Mesodermal cell (in vitro differentiated cells): ENCODE measurements around the gene RTN1.

Experiments
- H3K27ac ChIP-seq: 2 replicates; pipeline ENCODE4 v1.7.0; 2013; ENCODE audit warnings: mild to moderate bottlenecking, low read depth, low read length, moderate library complexity; ENCODE audit not compliant: severe bottlenecking
- H3K36me3 ChIP-seq: 2 replicates; pipeline ENCODE4 v1.7.1; 2013; ENCODE audit warnings: mild to moderate bottlenecking, low read length, moderate library complexity; ENCODE audit not compliant: control insufficient read depth, insufficient read depth
- H3K4me1 ChIP-seq: one replicate; pipeline ENCODE4 v1.7.1; 2013; ENCODE audit warnings: mild to moderate bottlenecking, low read length; ENCODE audit not compliant: insufficient read depth, control insufficient read depth, poor library complexity, severe bottlenecking
- H3K4me3 ChIP-seq: 2 replicates; pipeline ENCODE4 v1.7.0; 2013; ENCODE audit warnings: low read length, control low read depth, mild to moderate bottlenecking; ENCODE audit not compliant: insufficient read depth, poor library complexity, severe bottlenecking; ENCODE audit errors: extremely low read depth
- H3K9me3 ChIP-seq: 2 replicates; pipeline ENCODE4 v1.7.1; 2013; ENCODE audit warnings: mild to moderate bottlenecking, low read length, moderate library complexity; ENCODE audit not compliant: control insufficient read depth
- WGBS, 2 experiments: methylation state at CpG; one replicate each; pipeline ENCODE4 v1.1.5; 2013; ENCODE audit warnings: missing lambda C conversion rate in 2 of 2; ENCODE audit not compliant: insufficient coverage in 2 of 2; 5-methylcytosine and 5-hydroxymethylcytosine counted together

RTN1 gene

DNA sequence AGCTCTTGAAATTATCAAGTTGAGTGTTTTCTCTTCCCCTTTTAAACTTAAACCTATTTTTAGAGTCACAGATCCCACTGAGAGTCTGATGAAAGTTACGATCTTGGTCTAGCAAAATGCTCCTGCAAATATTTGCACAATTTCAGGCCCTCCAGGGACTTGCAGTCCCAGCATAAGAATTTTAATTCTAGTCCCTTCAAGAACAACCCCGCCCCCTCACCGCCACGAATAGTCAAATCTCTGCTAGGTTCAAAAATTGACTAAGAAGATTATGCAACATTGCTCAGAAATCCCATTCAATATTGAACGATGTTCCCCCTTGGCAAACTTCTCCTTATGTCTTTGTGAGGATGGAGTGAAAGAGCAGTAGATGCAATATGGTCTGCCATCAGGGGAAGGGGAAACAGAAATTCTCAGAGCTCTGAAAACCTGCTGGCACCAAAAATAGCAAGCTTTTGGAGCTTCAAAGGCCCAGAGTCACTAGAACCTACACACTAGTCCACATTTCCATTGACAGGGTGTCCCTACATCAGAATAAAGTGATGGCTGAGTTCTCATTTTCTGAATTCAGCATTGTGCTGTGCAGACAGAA, 166.4 kb downstream of the RTN1 start:
- Histone ChIP-seq H3K4me1 (no peaks in the 10 kb centered on the region), H3K36me3 (no peaks in the 10 kb centered on the region), H3K9me3 (no peaks in the 10 kb centered on the region), H3K27ac (no peak overlapping the region), H3K4me3 (no peak overlapping the region)
- WGBS, 2 experiments, result 87 to 97% methylated on average over 3 to 4 of the region's 5 CpGs

DNA sequence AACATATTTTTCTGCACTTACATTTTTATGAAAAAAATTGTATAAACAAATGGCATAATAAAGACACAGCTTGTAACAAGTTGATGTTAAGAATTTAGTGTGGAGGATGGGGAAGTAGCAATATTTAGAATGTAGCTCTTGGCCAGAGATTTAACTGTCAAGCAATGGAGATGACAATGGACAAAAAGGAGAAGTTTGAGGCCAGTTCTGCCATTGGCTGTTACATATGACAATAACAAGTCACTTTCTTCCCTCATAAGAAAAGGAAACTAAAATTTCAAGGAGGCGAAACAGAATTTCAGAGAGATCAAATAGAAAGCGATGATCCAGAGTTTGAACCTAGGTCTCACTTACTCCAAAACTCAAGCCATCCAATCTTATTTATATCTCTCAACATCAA, 171.1 kb downstream of the RTN1 start:
- no peak overlapping the region for H3K4me3 ChIP-seq
- 81 to 96% methylated on average over 2 of the region's 2 CpGs for WGBS, 2 experiments
- no peaks in the 10 kb centered on the region for H3K4me1 ChIP-seq
- no peaks in the 10 kb centered on the region for H3K36me3 ChIP-seq
- H3K9me3 ChIP-seq, result no peaks in the 10 kb centered on the region
- no peak overlapping the region for H3K27ac ChIP-seq

DNA sequence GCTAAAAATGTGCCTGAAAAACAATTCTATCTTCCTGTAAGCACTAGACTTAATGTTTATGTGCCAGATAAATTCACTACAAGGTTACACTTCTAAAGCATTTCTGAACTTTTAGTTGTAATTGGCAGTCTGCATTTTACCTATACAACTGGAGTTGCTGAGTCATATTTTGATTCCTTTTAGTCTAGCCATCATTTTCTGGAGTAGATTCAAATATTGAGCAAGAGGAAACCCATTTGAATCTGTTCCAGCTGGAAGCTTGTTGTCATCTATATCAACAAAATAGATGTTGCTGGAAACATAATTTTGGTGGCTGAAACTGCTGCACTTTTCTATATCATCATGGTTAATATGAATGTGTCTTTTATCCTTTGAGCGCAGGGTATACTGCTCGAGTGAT, 171.8 kb downstream of the RTN1 start:
- no CpG with 5 or more reads among the region's 2 CpGs for WGBS, 2 experiments
- no peak overlapping the region for H3K27ac ChIP-seq
- no peaks in the 10 kb centered on the region for H3K9me3 ChIP-seq
- no peaks in the 10 kb centered on the region for H3K4me1 ChIP-seq
- no peak overlapping the region for H3K4me3 ChIP-seq
- no peaks in the 10 kb centered on the region for H3K36me3 ChIP-seq

DNA sequence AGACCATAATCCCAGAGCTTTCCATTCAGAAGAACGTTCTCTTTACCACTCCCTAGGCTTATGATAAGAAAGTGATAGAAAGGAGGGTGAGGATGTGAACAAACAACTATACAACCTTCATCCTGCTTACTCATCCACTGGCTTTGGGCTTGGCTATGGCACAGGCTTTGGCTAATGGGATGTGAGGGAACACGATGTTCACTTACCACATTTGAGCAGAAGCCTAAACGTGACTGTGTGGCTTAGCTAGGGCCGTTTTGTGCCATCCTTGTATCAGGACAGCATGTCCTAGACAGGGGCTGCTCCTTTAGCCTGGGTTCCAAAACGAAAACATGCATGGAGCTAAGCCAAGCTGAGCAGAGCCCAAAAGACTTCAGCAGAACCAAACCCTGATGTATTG, 175.4 kb downstream of the RTN1 start:
- no peaks in the 10 kb centered on the region for H3K4me1 ChIP-seq
- no peak overlapping the region for H3K4me3 ChIP-seq
- no peak overlapping the region for H3K27ac ChIP-seq

DNA sequence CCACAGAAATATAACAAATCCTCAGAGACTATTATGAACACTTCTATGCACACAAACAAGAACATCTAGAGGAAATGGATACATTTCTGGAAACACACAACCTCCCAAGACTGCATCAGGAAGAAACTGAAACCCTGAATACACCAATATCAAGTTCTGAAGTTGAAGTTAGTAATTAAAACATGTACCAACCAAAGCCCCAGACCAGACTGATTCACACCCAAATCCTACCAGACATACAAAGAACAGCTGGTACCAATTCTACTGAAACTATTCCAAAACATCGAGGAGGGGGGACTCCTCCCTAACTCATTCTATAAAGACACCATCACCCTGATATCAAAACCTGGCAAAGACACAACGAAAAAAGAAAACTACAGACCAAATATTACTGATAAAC, 179.3 kb downstream of the RTN1 start:
- no peak overlapping the region for H3K27ac ChIP-seq
- no peak overlapping the region for H3K4me3 ChIP-seq
- H3K36me3 ChIP-seq, result no peaks in the 10 kb centered on the region
- 0% methylated on average over 1 of the region's 2 CpGs for WGBS, 2 experiments
- no peaks in the 10 kb centered on the region for H3K4me1 ChIP-seq
- peaks cover 4% of the 10 kb centered on the region for H3K9me3 ChIP-seq

More for the DNA sequence above, 175.4 kb downstream of the RTN1 start:
- WGBS, 2 experiments, result 85% methylated on average over 4 of the region's 5 CpGs
- Histone ChIP-seq H3K36me3 (no peaks in the 10 kb centered on the region), H3K9me3 (no peaks in the 10 kb centered on the region)

DNA sequence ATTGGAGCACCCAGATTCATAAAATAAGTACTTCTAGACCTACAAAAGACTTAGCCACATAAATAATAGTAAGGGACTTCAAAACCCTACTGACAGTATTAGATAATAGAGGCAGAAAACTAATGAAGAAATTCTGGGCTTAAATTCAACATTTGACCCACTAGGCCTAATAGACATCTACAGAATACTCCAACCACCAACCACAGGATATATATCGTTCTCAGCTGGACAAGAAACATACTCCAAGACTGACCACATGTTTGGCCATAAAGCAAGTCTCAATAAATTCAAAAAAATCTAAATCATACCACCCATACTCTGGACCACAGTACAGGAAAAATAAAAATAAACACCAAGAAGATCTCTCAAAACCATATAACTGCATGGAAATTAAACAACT, 180.2 kb downstream of the RTN1 start:
- Histone ChIP-seq H3K27ac (no peak overlapping the region), H3K9me3 (peaks cover 4% of the 10 kb centered on the region), H3K4me1 (no peaks in the 10 kb centered on the region), H3K4me3 (no peak overlapping the region), H3K36me3 (no peaks in the 10 kb centered on the region)
- 0% methylated on average over 1 of the region's 1 CpG; no CpG with 5 or more reads in 1 of the 2 experiments for WGBS, 2 experiments

DNA sequence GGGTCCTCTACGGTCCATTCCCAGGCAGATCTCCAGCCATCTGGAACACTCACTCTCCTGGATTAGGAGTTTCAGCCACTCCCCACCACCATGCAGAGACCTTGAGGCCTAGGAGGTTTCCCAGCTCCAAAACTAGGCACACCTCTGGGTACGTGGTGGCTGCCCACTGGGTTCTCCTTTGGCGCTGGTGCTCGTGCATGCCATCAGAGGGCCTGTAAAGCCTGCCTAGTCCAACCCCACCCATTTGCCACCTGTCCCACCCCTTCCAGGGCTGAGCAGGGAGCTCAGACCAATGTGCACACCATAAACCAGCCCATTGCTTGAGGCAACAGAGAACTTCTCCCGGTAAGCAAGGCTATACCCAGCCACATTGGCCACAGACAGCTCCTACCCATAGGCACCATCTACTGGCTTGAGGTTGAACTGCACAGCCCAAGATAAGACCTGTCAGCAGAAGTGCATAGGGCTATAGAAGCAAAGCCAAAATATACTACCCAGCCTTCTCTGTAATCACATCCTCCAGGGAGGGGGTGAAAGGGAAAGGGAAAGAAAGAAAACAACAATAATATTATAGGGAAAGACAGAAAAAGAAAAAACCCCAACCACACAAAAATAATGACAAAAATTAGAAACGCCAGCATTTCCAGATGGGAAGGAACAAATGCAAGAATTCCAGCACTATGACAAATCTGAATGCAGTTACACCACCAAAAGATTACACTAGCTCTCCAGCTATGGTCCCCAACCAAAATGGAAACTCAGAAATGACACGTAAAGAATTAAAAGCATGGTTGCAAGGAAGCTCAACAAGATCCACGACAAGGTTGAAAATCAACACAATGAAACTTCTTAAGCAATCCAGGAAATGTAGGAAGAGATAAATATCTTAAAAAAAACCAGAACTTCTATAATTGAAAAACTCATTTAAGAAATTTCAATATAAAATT, 182.1 kb downstream of the RTN1 start:
- Histone ChIP-seq H3K4me1 (no peaks in the 10 kb centered on the region), H3K9me3 (peaks cover 4% of the 10 kb centered on the region), H3K36me3 (no peaks in the 10 kb centered on the region), H3K4me3 (no peak overlapping the region), H3K27ac (no peak overlapping the region)
- WGBS, 2 experiments, result 84 to 95% methylated on average over 3 to 6 of the region's 8 CpGs

DNA sequence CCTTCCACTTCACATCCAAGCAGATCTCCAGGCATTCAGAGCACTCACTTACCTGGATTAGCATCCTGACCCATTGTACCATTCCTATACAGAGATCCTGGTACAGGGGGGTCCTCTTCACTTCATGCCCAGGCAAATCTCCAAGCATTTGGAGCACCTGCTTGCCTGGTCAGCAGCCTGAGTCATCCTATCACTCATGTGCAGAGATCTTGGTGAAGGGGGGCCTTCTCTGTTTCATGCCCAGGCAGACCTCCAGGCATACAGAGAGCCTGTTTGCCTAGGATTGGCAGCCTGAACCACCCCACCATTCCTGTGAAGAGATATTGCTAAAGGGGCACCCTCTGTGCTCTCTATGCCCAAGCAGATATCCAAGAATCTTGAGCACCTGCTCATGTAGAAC, 182.9 kb downstream of the RTN1 start:
- Histone ChIP-seq H3K27ac (no peak overlapping the region), H3K4me3 (no peak overlapping the region)

DNA sequence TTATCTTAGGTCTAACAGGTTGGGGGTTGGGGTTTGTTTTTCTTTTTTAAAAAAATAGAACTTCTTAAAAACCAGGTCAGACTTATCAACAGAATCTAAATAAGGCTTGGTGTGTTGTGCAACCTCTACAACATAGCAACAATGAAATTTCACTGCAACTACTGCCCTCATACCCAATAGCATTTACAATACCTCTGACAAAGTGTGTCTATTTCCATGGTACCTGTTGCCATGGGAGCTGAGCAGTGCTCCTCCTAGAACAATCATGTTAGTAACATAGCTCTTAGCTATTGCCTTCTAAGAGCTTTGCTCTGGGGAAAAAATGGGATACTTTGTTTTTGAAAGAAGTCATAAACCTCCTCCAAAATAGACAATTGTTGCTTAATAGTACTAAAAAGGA, 190.7 kb downstream of the RTN1 start:
- no peak overlapping the region for H3K27ac ChIP-seq
- H3K9me3 ChIP-seq, result no peaks in the 10 kb centered on the region
- H3K4me1 ChIP-seq, result peaks cover 8% of the 10 kb centered on the region
- H3K4me3 ChIP-seq, result no peak overlapping the region
- no peaks in the 10 kb centered on the region for H3K36me3 ChIP-seq

More for the DNA sequence above, 182.9 kb downstream of the RTN1 start:
- Histone ChIP-seq H3K9me3 (peaks cover 4% of the 10 kb centered on the region), H3K4me1 (no peaks in the 10 kb centered on the region), H3K36me3 (no peaks in the 10 kb centered on the region)

DNA sequence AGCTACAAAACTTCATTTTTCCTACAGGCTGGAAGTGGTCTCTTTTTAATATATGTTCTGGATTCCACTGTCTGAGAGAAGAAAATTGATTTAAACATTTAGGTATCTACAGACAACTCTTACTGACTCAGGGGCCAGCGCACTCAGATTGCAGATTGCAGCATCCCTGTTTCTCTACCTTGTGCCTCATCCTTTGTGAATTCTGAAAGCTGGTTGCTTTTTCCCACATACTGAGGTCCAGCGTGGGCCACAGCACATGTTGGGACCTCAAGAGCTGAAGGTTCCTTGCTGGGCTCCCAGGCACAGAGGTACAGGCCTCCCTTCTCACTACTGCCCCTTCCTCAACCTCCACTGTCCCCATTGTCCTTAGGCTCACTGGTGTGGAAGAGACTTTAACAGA, 192.2 kb downstream of the RTN1 start:
- Histone ChIP-seq H3K4me3 (no peak overlapping the region), H3K36me3 (no peaks in the 10 kb centered on the region), H3K9me3 (no peaks in the 10 kb centered on the region), H3K27ac (no peak overlapping the region), H3K4me1 (peaks cover 8% of the 10 kb centered on the region)
- 94 to 100% methylated on average over 2 of the region's 2 CpGs for WGBS, 2 experiments

DNA sequence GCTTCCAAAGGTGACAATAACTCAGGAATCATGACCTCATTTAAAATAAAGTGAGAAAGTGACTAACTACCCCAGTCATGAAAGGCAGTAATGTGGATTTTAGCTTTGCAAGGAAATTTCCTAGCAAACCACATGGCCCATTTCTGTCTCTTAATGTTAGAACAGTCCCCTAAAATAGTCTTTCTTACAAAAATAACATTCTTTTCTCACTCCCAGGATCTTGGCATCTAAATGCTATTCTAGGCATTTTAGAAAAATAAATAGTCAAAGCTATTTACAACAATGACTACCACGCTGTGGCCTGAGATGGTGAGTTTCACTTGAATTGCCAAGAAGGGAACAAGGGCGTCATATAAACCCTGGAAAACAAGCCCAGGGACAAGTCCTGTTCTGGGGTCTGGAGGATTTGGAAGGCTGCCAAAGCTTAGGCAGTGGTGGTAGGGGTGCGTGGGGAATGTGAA, 192.8 kb downstream of the RTN1 start:
- no peak overlapping the region for H3K4me3 ChIP-seq
- H3K27ac ChIP-seq, result no peak overlapping the region
- 96% methylated on average over 3 of the region's 3 CpGs; no CpG with 5 or more reads in 1 of the 2 experiments for WGBS, 2 experiments
- H3K4me1 ChIP-seq, result peaks cover 8% of the 10 kb centered on the region
- H3K9me3 ChIP-seq, result no peaks in the 10 kb centered on the region
- H3K36me3 ChIP-seq, result no peaks in the 10 kb centered on the region
